GM23338 (cell line): ENCODE measurements around the gene PARP1. TPM values are rescaled to one million over a fixed set of nuclear protein-coding genes. Genes with fewer than 3 reads are reported as not detected.
A peak's percentile ranks its signal among the peaks of the same experiment; 100 is the strongest.

ENCODE experiments used
- ATAC-seq: fragments of 200-7000 bp; cut with Tn5 transposase; 3 replicates; pipeline ENCODE4 v1.9.1; 2020
- DNase-seq: peaks from one replicate; pipeline ENCODE4 v3.0.0-alpha.2; 2015; ENCODE audit warnings: low spot score
- H2AFZ ChIP-seq: fragments of 200-600 bp; sonication (generic); 2 replicates; pipeline ENCODE4 v1.8.0; 2016; ENCODE audit warnings: antibody characterized with exemption, mild to moderate bottlenecking, moderate library complexity
- H3F3A ChIP-seq: fragments of 200-600 bp; sonication (generic); replicated peaks from 2 replicates; pipeline ENCODE4 v1.8.0; 2017; ENCODE audit warnings: antibody characterized with exemption, mixed run types, low read depth
- H3K27ac ChIP-seq: fragments of 200-600 bp; sonication (generic); 2 replicates; pipeline ENCODE4 v1.6.1; 2016; ENCODE audit warnings: low read depth
- H3K27me3 ChIP-seq: fragments of 200-600 bp; sonication (generic); 2 replicates; pipeline ENCODE4 v1.8.0; 2016; ENCODE audit warnings: mild to moderate bottlenecking, mixed run types, moderate library complexity; ENCODE audit not compliant: insufficient read depth
- H3K36me3 ChIP-seq: fragments of 200-600 bp; sonication (generic); 2 replicates; pipeline ENCODE4 v1.8.0; 2016; ENCODE audit warnings: mild to moderate bottlenecking; ENCODE audit not compliant: insufficient read depth
- H3K4me1 ChIP-seq: fragments of 200-600 bp; sonication (generic); 2 replicates; pipeline ENCODE4 v1.8.0; 2016; ENCODE audit warnings: mild to moderate bottlenecking, moderate library complexity; ENCODE audit not compliant: insufficient read depth
- H3K4me2 ChIP-seq: fragments of 200-600 bp; sonication (generic); 2 replicates; pipeline ENCODE4 v1.7.1; 2017; ENCODE audit warnings: mixed run types
- H3K4me3 ChIP-seq: fragments of 200-600 bp; sonication (generic); 2 replicates; pipeline ENCODE4 v1.6.1; 2016; ENCODE audit warnings: mixed run types
- H3K79me2 ChIP-seq: fragments of 200-600 bp; sonication (generic); replicated peaks from 2 replicates; pipeline ENCODE4 v1.8.0; 2017; ENCODE audit warnings: mild to moderate bottlenecking; ENCODE audit not compliant: insufficient read depth
- H3K9me2 ChIP-seq: fragments of 200-600 bp; sonication (generic); 2 replicates; pipeline ENCODE4 v1.8.0; 2017; ENCODE audit not compliant: insufficient read depth
- H4K20me1 ChIP-seq: fragments of 200-600 bp; sonication (generic); replicated peaks from 2 replicates; pipeline ENCODE4 v1.8.0; 2017; ENCODE audit warnings: mild to moderate bottlenecking; ENCODE audit not compliant: insufficient read depth
- H3K27ac Mint-ChIP-seq: 2 replicates; pipeline ENCODE4 v1.8.0; 2020; ENCODE audit warnings: inconsistent platforms, mild to moderate bottlenecking, moderate library complexity, mixed read lengths
- H3K27me3 Mint-ChIP-seq: 3 replicates; pipeline ENCODE4 v1.8.0; 2022; ENCODE audit warnings: low read depth, mild to moderate bottlenecking, moderate library complexity, mixed read lengths, inconsistent platforms; ENCODE audit not compliant: insufficient read depth, poor library complexity
- H3K36me3 Mint-ChIP-seq: 3 replicates; pipeline ENCODE4 v1.8.0; 2021; ENCODE audit warnings: low read depth, mild to moderate bottlenecking, inconsistent platforms, moderate library complexity, mixed read lengths
- H3K4me1 Mint-ChIP-seq: 3 replicates; pipeline ENCODE4 v1.8.0; 2020; ENCODE audit warnings: mild to moderate bottlenecking, inconsistent platforms, mixed read lengths
- H3K4me3 Mint-ChIP-seq: 3 replicates; pipeline ENCODE4 v1.8.0; 2021; ENCODE audit warnings: moderate library complexity, mild to moderate bottlenecking, inconsistent platforms, mixed read lengths
- H3K9me3 Mint-ChIP-seq: 3 replicates; pipeline ENCODE4 v1.8.0; 2020; ENCODE audit warnings: moderate library complexity, mild to moderate bottlenecking, inconsistent platforms, mixed read lengths
- CREB1 ChIP-seq: fragments of 250-450 bp; sonication (Bioruptor Pico); IDR thresholded peaks from 2 replicates; pipeline ENCODE4 v1.5.0; 2020; ENCODE audit warnings: low read depth, mild to moderate bottlenecking, moderate library complexity
- ETS1 ChIP-seq: IDR thresholded peaks from 2 replicates; pipeline ENCODE4 v1.6.1; 2016; ENCODE audit warnings: antibody characterized with exemption
- EZH2 ChIP-seq: fragments of 200-600 bp; sonication (generic); IDR thresholded peaks from one replicate; pipeline ENCODE4 v1.8.0; 2017; ENCODE audit warnings: antibody characterized with exemption, mild to moderate bottlenecking, low read depth; ENCODE audit not compliant: unreplicated experiment
- EZH2phosphoT487 ChIP-seq: fragments of 200-600 bp; sonication (generic); IDR thresholded peaks from one replicate; pipeline ENCODE4 v1.8.1; 2018; ENCODE audit warnings: antibody characterized with exemption; ENCODE audit not compliant: unreplicated experiment
- JUNB ChIP-seq: IDR thresholded peaks from one replicate; pipeline ENCODE4 v1.6.1; 2016; ENCODE audit warnings: antibody characterized with exemption; ENCODE audit not compliant: unreplicated experiment
- POLR2AphosphoS5 ChIP-seq: IDR thresholded peaks from 2 replicates; pipeline ENCODE4 v1.6.1; 2016; ENCODE audit warnings: antibody characterized with exemption, low read depth
- REST ChIP-seq: IDR thresholded peaks from one replicate; pipeline ENCODE4 v1.6.1; 2018; ENCODE audit warnings: antibody characterized with exemption; ENCODE audit not compliant: unreplicated experiment
- ZNF114 ChIP-seq: fragments of 250-450 bp; sonication (Bioruptor Pico); IDR thresholded peaks from 2 replicates; pipeline ENCODE4 v1.5.0; 2020; ENCODE audit warnings: mild to moderate bottlenecking, moderate library complexity
- ZNF462 ChIP-seq: fragments of 250-450 bp; sonication (Bioruptor Pico); IDR thresholded peaks from 2 replicates; pipeline ENCODE4 v1.5.0; 2020; ENCODE audit warnings: mild to moderate bottlenecking, moderate library complexity
- polyA plus RNA-seq: library from polyadenylated mRNA; unstranded; fragments of >200 nt; fragmentation: Nextera tagmentation; extraction: Ambion mirVana; gene quantifications from 2 replicates; pipeline ENCODE4 v1.2.1, GENCODE V29; 2016
- total RNA-seq: library from RNA; depleted of rRNA; stranded (reverse); fragments of >200 nt; shearing (Covaris generic); gene quantifications from 2 replicates; pipeline ENCODE4 v1.2.3, GENCODE V29; 2014

Gene PARP1
- total and polyA plus RNA-seq, 2 experiments from 2014 or later, result 877 to 1,082 TPM

- TF ChIP-seq ZNF462 (CRISPR knock-in tag) (no peak), POLR2AphosphoS5 (no peak), JUNB (no peak), ZNF114 (CRISPR knock-in tag) (no peak), CREB1 (CRISPR knock-in tag) (no peak), EZH2 (no peak)
Measured at GRCh38 chr1:226436472-226436854, 28.6 kb upstream of the PARP1 start (continued).

GRCh38 chr1:226433341-226433720 lies 25.4 kb upstream of the PARP1 start:
- Histone ChIP-seq H3F3A (no peaks in the 10 kb centered on the region), H3K27ac (no peak overlapping the region), H3K4me1 (no peaks in the 10 kb centered on the region; the same call in 1 of the 2 replicates), H3K27me3 (no peaks in the 10 kb centered on the region), H3K4me2 (no peak overlapping the region), H3K4me3 (no peak overlapping the region), H3K9me2 (no peaks in the 10 kb centered on the region), H3K79me2 (no peaks in the 10 kb centered on the region), H4K20me1 (no peaks in the 10 kb centered on the region), H3K36me3 (no peaks in the 10 kb centered on the region), H2AFZ (peak overlapping the region; percentile 69)
- ATAC-seq (no peak), DNase-seq (no peak)
- no peaks in the 10 kb centered on the region for H3K9me3 Mint-ChIP-seq
- no peaks in the 10 kb centered on the region for H3K36me3 Mint-ChIP-seq
- H3K4me1 Mint-ChIP-seq, result peaks cover 10% of the 10 kb centered on the region; the same call in 2 of the 3 replicates
- H3K27me3 Mint-ChIP-seq, result peaks cover 2% of the 10 kb centered on the region
- no peak overlapping the region for H3K4me3 Mint-ChIP-seq
- no peak overlapping the region for H3K27ac Mint-ChIP-seq
- TF ChIP-seq EZH2, result no peak
- no peak for TF ChIP-seq ETS1
- TF ChIP-seq EZH2phosphoT487, result no peak
- TF ChIP-seq CREB1 (CRISPR knock-in tag), result no peak
- no peak for TF ChIP-seq REST
